Measurements from ENCODE around the gene INO80B.

- TF ChIP-seq CTCF (IDR thresholded peaks at IDR 0.05; ENCODE audit: borderline replicate concordance, extremely low read depth, low read length, poor library complexity, severe bottlenecking) (no peak), EZH2 (IDR thresholded peaks at IDR 0.05; ENCODE audit: borderline replicate concordance, low read depth, low read length, severe bottlenecking) (no peak)
Measured at GRCh38 chr2:74420006-74420405, 34.9 kb upstream of the INO80B start.

All from DND-41 (cell line).